AG04449 (cell line): ENCODE results near the gene OTOS.
A peak's percentile ranks its signal among the peaks of the same experiment; 100 is the strongest.

Experiments
- CTCF ChIA-PET: fragments of 350-600 bp; formaldehyde crosslinking; extraction: SDS; loops from one replicate; lab custom pipeline; 2021; ENCODE audit warnings: antibody characterized with exemption; lab: Yijun Ruan, JAX
- POLR2A ChIA-PET: fragments of 400-600, 350-600 bp; formaldehyde crosslinking; extraction: SDS; loops from one replicate; lab custom pipeline; 2020; ENCODE audit warnings: antibody characterized with exemption, inconsistent platforms; lab: Yijun Ruan, JAX
- DNase-seq: peaks from one replicate; pipeline ENCODE4 v3.0.0-alpha.2; 2010; ENCODE audit warnings: low read depth, low spot score
- H3K4me3 ChIP-seq: 2 replicates; pipeline ENCODE4 v1.5.1; 2011; ENCODE audit warnings: low read depth, mild to moderate bottlenecking, control low read depth, low read length
- TF ChIP-seq, protein P1 (sequence below): IDR thresholded peaks from one replicate; pipeline ENCODE4 v1.5.1; 2011; ENCODE audit warnings: mild to moderate bottlenecking, moderate library complexity, low read length, control low read depth, inconsistent platforms; ENCODE audit not compliant: insufficient read depth; ENCODE audit errors: missing control alignments

The OTOS gene

DNA sequence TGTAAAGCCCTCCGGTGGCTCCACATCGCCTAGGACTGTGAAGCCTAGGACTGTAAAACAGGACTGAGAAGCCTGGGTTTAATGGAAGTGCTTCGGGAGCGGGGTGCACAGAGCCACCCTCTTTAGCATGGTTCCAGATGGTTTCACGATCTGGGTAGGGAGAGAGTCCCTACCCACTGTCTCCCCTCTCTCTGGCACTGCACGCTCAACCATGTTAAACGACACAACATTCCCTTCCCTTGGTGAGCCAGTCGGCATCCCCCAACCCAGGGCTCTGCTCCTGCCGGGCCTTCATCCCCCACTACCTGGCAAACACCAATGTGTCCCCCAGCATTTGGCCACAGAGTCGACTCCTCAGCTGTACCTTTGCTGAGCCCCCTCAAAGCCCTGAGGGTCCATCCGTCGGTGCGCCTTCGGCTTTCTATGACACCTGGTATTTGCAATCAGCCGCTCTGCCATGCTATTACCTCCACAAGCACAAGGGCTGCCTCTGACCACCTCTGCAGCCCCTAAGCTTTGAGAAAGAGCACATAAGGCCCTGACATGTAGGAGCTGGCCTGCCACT lies 5.4 kb downstream of the OTOS start:
- DNase-seq: no peak
- TF ChIP-seq, protein P1, sequence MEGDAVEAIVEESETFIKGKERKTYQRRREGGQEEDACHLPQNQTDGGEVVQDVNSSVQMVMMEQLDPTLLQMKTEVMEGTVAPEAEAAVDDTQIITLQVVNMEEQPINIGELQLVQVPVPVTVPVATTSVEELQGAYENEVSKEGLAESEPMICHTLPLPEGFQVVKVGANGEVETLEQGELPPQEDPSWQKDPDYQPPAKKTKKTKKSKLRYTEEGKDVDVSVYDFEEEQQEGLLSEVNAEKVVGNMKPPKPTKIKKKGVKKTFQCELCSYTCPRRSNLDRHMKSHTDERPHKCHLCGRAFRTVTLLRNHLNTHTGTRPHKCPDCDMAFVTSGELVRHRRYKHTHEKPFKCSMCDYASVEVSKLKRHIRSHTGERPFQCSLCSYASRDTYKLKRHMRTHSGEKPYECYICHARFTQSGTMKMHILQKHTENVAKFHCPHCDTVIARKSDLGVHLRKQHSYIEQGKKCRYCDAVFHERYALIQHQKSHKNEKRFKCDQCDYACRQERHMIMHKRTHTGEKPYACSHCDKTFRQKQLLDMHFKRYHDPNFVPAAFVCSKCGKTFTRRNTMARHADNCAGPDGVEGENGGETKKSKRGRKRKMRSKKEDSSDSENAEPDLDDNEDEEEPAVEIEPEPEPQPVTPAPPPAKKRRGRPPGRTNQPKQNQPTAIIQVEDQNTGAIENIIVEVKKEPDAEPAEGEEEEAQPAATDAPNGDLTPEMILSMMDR: no peak
- H3K4me3 ChIP-seq: peak overlapping the region; percentile 93
- POLR2A ChIA-PET: no interaction called here
- CTCF ChIA-PET: interaction anchor here (0.7 to 1.3 kb wide), 6 partner anchors 8 to 110 kb away, joined by 3 to 4 read pairs (median 4); partner anchors contain the start of gene NDUFA10

GRCh38 chr2:240134466-240134865 lies 6.0 kb downstream of the OTOS start:
- TF ChIP-seq, protein P1: no peak
- no peak for DNase-seq
- H3K4me3 ChIP-seq: peak overlapping the region; percentile 93
- CTCF ChIA-PET: interaction anchor here (0.7 to 1.2 kb wide), 3 partner anchors 9 to 73 kb away, joined by 3 to 4 read pairs (median 3); no protein-coding TSS in a partner anchor
- POLR2A ChIA-PET: no interaction called here

DNA sequence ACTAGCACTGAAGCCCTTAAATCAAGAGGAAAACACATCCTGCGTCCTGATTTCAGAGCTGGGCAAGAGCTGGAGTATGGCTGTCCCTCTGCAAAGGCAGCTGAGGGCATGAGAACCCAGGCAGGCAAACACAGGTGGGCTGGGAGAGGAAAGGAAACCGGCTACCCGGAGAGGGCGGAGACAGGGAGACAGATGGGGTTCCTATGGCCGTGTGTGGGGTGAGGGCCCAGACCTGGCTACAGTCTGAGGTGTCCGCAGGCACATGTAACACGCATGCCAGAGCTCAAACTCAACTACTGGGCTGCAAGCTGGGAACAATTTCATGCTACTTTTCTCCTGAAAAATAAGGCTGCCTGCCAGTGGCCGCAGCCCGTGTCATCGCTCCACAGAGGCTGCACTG lies 7.1 kb downstream of the OTOS start:
- H3K4me3 ChIP-seq: no peak overlapping the region
- no peak for DNase-seq
- TF ChIP-seq, protein P1: no peak
- POLR2A ChIA-PET: no interaction called here
- CTCF ChIA-PET: interaction anchor here (0.8 to 2.7 kb wide), 3 partner anchors 10 to 112 kb away, joined by 3 to 14 read pairs (median 3); no protein-coding TSS in a partner anchor

DNA sequence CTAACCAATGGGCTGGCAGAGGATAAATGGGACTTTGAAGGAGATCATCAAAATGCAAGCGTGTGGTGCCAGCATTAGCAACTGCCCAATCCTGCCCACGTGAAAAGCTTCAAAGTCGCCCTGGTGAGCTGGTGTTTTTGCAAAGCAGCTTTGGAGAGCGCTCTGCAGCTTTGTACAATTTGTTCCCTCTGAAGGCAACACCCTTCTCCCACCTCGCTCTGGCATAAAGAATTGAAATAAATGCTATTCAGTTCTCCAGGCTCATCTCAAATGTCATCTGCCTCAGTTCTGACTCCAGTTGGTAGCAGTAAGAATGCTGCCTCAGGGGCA lies 7.8 kb downstream of the OTOS start:
- H3K4me3 ChIP-seq: no peak overlapping the region
- DNase-seq: no peak
- ChIA-PET POLR2A (no interaction called here), CTCF (interaction anchor here (0.6 to 2.7 kb wide), 2 partner anchors 10 to 69 kb away, joined by 4 to 14 read pairs; no protein-coding TSS in a partner anchor)
- TF ChIP-seq, protein P1: no peak

DNA sequence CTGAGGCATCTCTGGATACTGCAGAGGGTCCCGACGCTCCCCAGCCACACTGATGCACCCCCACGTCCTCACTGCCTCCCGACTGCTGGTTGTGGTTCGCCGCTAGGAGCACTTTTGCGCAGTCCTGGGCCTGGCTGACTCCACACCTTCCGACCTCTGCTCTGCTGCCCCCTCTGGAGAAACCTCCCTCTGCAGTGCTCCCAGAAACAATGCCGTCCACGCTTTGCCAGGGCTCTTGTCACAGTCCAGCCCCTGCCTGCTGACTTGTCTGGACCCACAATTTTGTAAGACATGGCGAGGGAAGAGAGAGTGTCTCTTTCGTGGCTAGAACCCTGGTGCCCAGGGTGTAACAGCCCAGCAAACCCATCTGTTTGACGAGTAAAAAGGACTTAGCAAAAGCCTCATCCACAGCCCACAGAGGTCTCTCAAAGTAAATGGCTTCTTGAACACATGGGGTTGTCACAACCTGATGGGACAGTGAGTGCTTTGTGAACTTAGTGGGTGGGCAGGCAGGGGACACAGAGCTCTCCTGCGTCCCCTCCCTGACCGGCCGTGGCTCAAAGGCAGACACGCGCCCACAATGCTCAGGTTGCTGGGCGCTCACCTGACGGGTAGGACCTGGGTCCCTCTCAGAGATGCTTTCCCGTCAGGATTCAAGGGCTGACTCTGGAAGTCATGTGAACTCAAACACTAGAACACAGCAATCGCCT lies 8.4 kb downstream of the OTOS start:
- ChIA-PET POLR2A (no interaction called here), CTCF (interaction anchor here (0.6 to 2.7 kb wide), 2 partner anchors 11 to 69 kb away, joined by 4 to 14 read pairs; no protein-coding TSS in a partner anchor)
- no peak overlapping the region for H3K4me3 ChIP-seq
- TF ChIP-seq, protein P1: no peak
- DNase-seq: no peak

DNA sequence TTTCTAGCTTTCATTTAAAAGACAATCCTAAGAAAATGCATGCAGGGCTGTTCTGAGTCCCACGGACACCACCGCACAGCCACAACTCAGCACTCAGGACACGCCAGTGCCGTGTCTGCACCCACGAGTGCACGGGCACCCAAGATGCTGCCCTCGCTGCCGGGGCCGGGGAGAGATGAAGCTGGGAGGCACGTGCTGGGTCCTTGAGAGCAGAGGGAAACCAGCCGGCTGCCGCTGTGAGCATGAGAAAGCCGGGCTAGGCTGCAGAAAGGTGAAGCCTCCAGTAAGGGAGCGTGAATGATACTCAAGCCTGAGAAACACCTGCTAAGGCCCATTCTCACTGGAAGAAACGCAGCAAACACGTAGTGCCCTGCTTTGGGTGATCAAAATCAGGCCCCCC lies 9.2 kb downstream of the OTOS start:
- CTCF ChIA-PET: interaction anchor here (2.7 kb wide), 1 partner anchor 12 kb away, joined by 14 read pairs; no protein-coding TSS in a partner anchor

More for the DNA sequence above, 9.2 kb downstream of the OTOS start:
- DNase-seq: no peak
- POLR2A ChIA-PET: no interaction called here
- no peak overlapping the region for H3K4me3 ChIP-seq
- TF ChIP-seq, protein P1: no peak
